Measurements from ENCODE around the gene MORC1. TPM values are rescaled to one million over a fixed set of nuclear protein-coding genes. Genes with fewer than 3 reads are reported as not detected.

MORC1 gene
- total RNA-seq, 4 donors from 2014 or later = 0.20 to 0.22 TPM; not detected in 2

DNA sequence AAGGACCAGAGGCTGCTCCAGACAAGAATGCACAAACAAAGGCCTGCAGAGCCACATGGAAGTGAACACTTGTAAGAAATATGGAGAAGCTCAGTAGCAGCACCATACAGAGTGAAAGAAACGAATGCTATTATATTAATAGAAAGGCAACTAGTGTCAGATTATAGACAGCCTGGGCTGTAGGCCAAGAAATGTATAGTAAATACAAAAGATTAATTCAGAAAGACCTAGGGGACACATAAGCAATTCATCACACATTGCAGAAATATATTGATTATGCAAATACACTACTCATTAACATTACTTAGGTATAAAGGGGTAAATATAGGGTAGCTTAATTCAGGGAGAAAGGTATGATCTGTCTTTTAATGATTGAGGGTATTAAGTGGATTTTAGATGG, 94.8 kb downstream of the MORC1 start:
- DNase-seq (ENCODE audit: low spot score in 2 of 2) = no peak
- TF ChIP-seq POLR2A (IDR thresholded peaks at IDR 0.05) = no peak
- no peak for TF ChIP-seq EP300 (IDR thresholded peaks at IDR 0.05)
- TF ChIP-seq, protein P1, sequence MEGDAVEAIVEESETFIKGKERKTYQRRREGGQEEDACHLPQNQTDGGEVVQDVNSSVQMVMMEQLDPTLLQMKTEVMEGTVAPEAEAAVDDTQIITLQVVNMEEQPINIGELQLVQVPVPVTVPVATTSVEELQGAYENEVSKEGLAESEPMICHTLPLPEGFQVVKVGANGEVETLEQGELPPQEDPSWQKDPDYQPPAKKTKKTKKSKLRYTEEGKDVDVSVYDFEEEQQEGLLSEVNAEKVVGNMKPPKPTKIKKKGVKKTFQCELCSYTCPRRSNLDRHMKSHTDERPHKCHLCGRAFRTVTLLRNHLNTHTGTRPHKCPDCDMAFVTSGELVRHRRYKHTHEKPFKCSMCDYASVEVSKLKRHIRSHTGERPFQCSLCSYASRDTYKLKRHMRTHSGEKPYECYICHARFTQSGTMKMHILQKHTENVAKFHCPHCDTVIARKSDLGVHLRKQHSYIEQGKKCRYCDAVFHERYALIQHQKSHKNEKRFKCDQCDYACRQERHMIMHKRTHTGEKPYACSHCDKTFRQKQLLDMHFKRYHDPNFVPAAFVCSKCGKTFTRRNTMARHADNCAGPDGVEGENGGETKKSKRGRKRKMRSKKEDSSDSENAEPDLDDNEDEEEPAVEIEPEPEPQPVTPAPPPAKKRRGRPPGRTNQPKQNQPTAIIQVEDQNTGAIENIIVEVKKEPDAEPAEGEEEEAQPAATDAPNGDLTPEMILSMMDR (IDR thresholded peaks at IDR 0.05) = no peak
- Histone ChIP-seq H3K9me3 (no peaks in the 10 kb centered on the region), H3K4me3 (no peak overlapping the region), H3K4me1 (no peaks in the 10 kb centered on the region), H3K27ac (no peak overlapping the region), H3K27me3 (no peaks in the 10 kb centered on the region), H3K36me3 (no peaks in the 10 kb centered on the region)
- WGBS, 2 donors = 51 to 52% methylated on average over 1 of the region's 1 CpG

DNA sequence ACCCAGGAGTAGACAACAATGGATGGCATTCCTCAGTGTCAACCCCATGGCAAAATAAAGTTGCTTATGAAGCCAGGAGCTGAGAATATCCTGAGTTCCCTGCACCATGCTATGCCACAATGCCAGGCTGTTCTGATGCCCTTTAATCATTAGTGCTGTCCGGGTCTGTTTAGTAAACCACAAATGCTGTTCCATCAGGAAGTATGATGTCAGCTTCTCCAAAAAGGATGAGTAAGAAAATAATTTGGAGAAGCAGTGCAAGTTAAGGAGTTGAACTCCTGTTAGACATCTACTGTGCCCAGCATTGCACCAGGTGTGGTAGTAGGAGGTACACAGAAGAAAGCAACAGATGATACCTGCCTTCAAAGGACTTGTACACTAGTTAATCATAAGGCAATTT, 96.4 kb downstream of the MORC1 start:
- WGBS, 2 donors = 24 to 44% methylated on average over 1 of the region's 1 CpG
- Histone ChIP-seq H3K36me3 (no peaks in the 10 kb centered on the region), H3K9me3 (no peaks in the 10 kb centered on the region), H3K4me3 (no peak overlapping the region), H3K27ac (no peak overlapping the region), H3K27me3 (no peaks in the 10 kb centered on the region), H3K4me1 (no peaks in the 10 kb centered on the region)
- TF ChIP-seq EP300 (IDR thresholded peaks at IDR 0.05) (no peak), POLR2A (IDR thresholded peaks at IDR 0.05) (no peak)
- TF ChIP-seq, protein P1 (IDR thresholded peaks at IDR 0.05) = no peak
- no peak for DNase-seq (ENCODE audit: low spot score in 2 of 2)

DNA sequence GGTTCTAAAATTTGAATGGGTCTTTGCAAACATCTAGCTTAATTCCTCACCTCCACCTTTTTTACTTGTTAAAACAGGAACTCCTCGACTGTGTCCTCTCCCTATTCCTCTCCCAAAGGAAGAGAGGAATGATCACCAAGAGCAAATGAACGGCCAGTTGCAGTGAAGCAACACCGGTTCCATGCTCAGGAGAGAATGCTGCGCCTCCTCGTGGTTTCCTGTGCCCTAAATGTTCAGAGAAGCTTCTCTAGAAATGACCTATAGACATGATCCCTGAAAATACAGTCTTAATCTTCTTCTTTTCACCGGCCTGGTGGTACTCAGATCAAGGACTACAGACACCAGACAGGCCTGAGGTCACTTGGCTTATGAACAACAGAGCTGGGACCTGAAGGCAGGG, 99.1 kb downstream of the MORC1 start:
- DNase-seq (ENCODE audit: low spot score in 2 of 2) = no peak
- Histone ChIP-seq H3K36me3 (no peaks in the 10 kb centered on the region), H3K9me3 (no peaks in the 10 kb centered on the region), H3K4me1 (no peaks in the 10 kb centered on the region), H3K27ac (no peak overlapping the region), H3K4me3 (no peak overlapping the region), H3K27me3 (no peaks in the 10 kb centered on the region)
- WGBS, 2 donors = 71% methylated on average over 6 of the region's 6 CpGs
- TF ChIP-seq, protein P1 (IDR thresholded peaks at IDR 0.05) = no peak
- TF ChIP-seq POLR2A (IDR thresholded peaks at IDR 0.05) (no peak), EP300 (IDR thresholded peaks at IDR 0.05) (no peak)

GRCh38 chr3:109005443-109005842, 112.5 kb downstream of the MORC1 start:
- DNase-seq (ENCODE audit: low spot score in 2 of 2) = no peak
- Histone ChIP-seq H3K9me3 (no peaks in the 10 kb centered on the region), H3K27ac (no peak overlapping the region), H3K36me3 (no peaks in the 10 kb centered on the region), H3K4me1 (no peaks in the 10 kb centered on the region), H3K27me3 (no peaks in the 10 kb centered on the region), H3K4me3 (no peak overlapping the region)
- WGBS, 2 donors = 65 to 69% methylated on average over 3 of the region's 3 CpGs
- no peak for TF ChIP-seq POLR2A (IDR thresholded peaks at IDR 0.05)
- TF ChIP-seq, protein P1 (IDR thresholded peaks at IDR 0.05) = no peak
- TF ChIP-seq EP300 (IDR thresholded peaks at IDR 0.05) = no peak

DNA sequence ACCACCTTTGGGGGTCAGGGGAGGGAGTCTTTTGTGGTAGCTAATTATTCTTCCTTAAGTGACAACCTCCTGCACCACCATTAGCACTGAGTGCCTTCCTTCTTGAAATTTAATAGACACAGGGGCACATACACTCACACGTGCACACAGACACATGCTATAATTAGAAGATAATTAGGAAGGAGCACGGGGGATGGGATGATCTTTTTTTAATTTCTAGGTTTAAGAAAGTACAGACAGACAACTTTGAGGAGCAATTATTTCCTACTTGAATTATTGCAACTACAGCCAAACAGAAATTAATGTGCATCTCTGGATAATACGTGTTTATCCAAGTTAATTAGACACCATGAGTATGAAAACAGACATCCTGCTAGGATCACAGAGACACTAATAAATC, 119.5 kb downstream of the MORC1 start:
- Histone ChIP-seq H3K27ac (no peak overlapping the region), H3K4me3 (no peak overlapping the region), H3K27me3 (no peaks in the 10 kb centered on the region), H3K36me3 (no peaks in the 10 kb centered on the region), H3K4me1 (no peaks in the 10 kb centered on the region), H3K9me3 (no peaks in the 10 kb centered on the region)
- DNase-seq (ENCODE audit: low spot score in 2 of 2) = no peak
- TF ChIP-seq POLR2A (IDR thresholded peaks at IDR 0.05) (no peak), EP300 (IDR thresholded peaks at IDR 0.05) (no peak)
- TF ChIP-seq, protein P1 (IDR thresholded peaks at IDR 0.05) = no peak
- whole genome bisulfite sequencing, 2 donors = 35 to 40% methylated on average over 3 of the region's 3 CpGs

Measured in tibial nerve (tissue), 4 donors.